ENCODE measurements around the gene HDAC1. TPM values are rescaled to one million over a fixed set of nuclear protein-coding genes. Genes with fewer than 3 reads are reported as not detected.

HDAC1 gene
- polyA plus RNA-seq, 1 experiment, result 172 TPM

- POLR2A ChIA-PET, result interaction anchor here (3.0 kb wide), 1 partner anchor 15 kb away, joined by 83 read pairs; no protein-coding TSS in a partner anchor
- Histone ChIP-seq H3K9me3 (ENCODE audit: control insufficient read depth, insufficient read depth, low read length) (no peaks in the 10 kb centered on the region; the same call in 1 of the 2 replicates), H3K4me3 (ENCODE audit: low read depth, low read length) (no peak overlapping the region), H3K27me3 (ENCODE audit: control insufficient read depth, insufficient read depth, low read length) (no peaks in the 10 kb centered on the region), H3K27ac (ENCODE audit: low read depth, low read length) (no peak overlapping the region)
- no peak for TF ChIP-seq CTCF (IDR thresholded peaks at IDR 0.05; ENCODE audit: low read depth, low read length)
- DNase-seq (ENCODE audit: low read depth, low spot score), result no peak
- CTCF ChIA-PET, result no interaction called here
Measured at GRCh38 chr1:32337855-32338636, 46.2 kb downstream of the HDAC1 start.

DNA sequence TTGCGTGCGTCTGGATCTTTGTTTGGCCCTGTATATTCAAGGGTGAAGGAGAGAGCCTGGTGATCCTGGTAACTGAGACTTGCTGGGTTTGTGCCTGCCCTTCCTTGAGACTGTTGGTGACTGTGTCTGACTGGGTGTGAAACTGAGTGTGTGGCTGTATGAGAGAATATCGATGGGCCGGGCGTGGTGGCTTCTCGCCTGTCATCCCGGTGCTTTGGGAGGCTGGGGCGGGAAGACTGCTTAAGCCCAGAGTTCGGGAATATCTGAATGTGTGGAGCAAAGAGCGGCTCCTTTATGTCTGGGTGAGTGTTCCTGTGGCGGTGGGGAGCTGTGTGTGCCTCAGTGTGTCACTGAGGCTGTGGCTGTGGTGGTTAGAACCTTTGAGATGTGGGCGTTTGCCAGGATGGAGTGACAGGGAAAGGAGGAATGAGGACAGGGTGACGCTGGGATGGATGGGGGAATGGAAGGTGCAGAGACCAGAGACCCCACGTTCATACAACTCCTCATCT, 46.8 kb downstream of the HDAC1 start:
- Histone ChIP-seq H3K27me3 (ENCODE audit: control insufficient read depth, insufficient read depth, low read length) (no peaks in the 10 kb centered on the region), H3K4me3 (ENCODE audit: low read depth, low read length) (no peak overlapping the region), H3K9me3 (ENCODE audit: control insufficient read depth, insufficient read depth, low read length) (no peaks in the 10 kb centered on the region; the same call in 1 of the 2 replicates), H3K27ac (ENCODE audit: low read depth, low read length) (no peak overlapping the region)
- no peak for TF ChIP-seq CTCF (IDR thresholded peaks at IDR 0.05; ENCODE audit: low read depth, low read length)
- ChIA-PET CTCF (no interaction called here), POLR2A (interaction anchor here (0.6 kb wide), 1 partner anchor 128 kb away, joined by 3 read pairs; no protein-coding TSS in a partner anchor)
- DNase-seq (ENCODE audit: low read depth, low spot score), result no peak

- CTCF ChIA-PET, result no interaction called here
- DNase-seq (ENCODE audit: low read depth, low spot score), result no peak
- H3K9me3 ChIP-seq (ENCODE audit: control insufficient read depth, insufficient read depth, low read length), result no peaks in the 10 kb centered on the region; the same call in 1 of the 2 replicates
- no peak overlapping the region for H3K4me3 ChIP-seq (ENCODE audit: low read depth, low read length)
- no peak for TF ChIP-seq CTCF (IDR thresholded peaks at IDR 0.05; ENCODE audit: low read depth, low read length)
- POLR2A ChIA-PET, result interaction anchor here (0.6 kb wide), 1 partner anchor 129 kb away, joined by 3 read pairs; no protein-coding TSS in a partner anchor
- no peak overlapping the region for H3K27ac ChIP-seq (ENCODE audit: low read depth, low read length)
- no peaks in the 10 kb centered on the region for H3K27me3 ChIP-seq (ENCODE audit: control insufficient read depth, insufficient read depth, low read length)
Measured at GRCh38 chr1:32339363-32339978, 47.6 kb downstream of the HDAC1 start.

DNA sequence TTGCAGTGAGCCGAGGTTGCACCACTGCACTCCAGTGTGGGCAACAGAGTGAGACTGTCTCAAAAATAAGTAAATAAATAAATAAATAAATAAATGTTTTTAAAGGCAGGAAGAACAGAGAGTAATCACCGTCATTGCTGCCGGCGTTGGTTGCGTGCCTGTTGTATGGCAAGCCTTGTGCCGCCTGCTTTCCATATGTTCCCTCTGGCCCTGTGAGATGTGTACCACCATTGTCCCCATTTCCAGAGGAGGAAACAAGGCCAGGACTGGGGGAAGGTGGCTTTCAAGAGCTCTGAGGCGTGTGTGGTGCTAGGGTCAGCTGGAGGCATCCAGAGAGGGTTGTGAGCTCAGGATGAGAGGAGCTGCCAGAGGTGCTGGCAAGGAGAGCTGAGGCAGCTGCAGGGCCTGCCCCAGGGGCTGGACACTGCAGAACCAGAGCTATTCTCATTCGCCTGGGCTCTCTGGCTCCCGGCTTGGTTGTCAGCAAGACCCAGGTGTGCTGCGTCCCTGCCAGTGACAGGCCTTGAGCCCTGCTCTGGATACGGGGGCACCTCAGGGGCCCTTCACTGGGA, 49.4 kb downstream of the HDAC1 start:
- no peaks in the 10 kb centered on the region; the same call in 1 of the 2 replicates for H3K9me3 ChIP-seq (ENCODE audit: control insufficient read depth, insufficient read depth, low read length)
- no peak for DNase-seq (ENCODE audit: low read depth, low spot score)
- H3K4me3 ChIP-seq (ENCODE audit: low read depth, low read length), result no peak overlapping the region
- ChIA-PET POLR2A (no interaction called here), CTCF (interaction anchor here (1.0 kb wide), 2 partner anchors 10 to 126 kb away, joined by 3 read pairs; no protein-coding TSS in a partner anchor)
- TF ChIP-seq CTCF (IDR thresholded peaks at IDR 0.05; ENCODE audit: low read depth, low read length), result no peak
- no peaks in the 10 kb centered on the region for H3K27me3 ChIP-seq (ENCODE audit: control insufficient read depth, insufficient read depth, low read length)
- H3K27ac ChIP-seq (ENCODE audit: low read depth, low read length), result no peak overlapping the region
